Colonic mucosa (tissue), 4 donors: ENCODE data around the gene SNX3. TPM values are rescaled to one million over a fixed set of nuclear protein-coding genes. Genes with fewer than 3 reads are reported as not detected.
"Not testable (repeated sequence)": the region's sequence is repeated elsewhere in the genome, so short reads cannot be mapped to it uniquely, and the experiment has no call there.

Experiments used
- DNase-seq: peaks from one replicate; pipeline ENCODE4 v3.0.0-alpha.2; 2020
- H3K27ac ChIP-seq: fragments of 200-600 bp; one replicate; pipeline ENCODE4 v1.8.0; 2021
- H3K27me3 ChIP-seq: fragments of 200-600 bp; one replicate; pipeline ENCODE4 v1.8.0; 2021
- H3K36me3 ChIP-seq: fragments of 200-600 bp; one replicate; pipeline ENCODE4 v1.8.0; 2021
- H3K4me1 ChIP-seq: fragments of 200-600 bp; one replicate; pipeline ENCODE4 v1.8.0; 2021; ENCODE audit warnings: mild to moderate bottlenecking
- H3K4me3 ChIP-seq: fragments of 200-600 bp; one replicate; pipeline ENCODE4 v1.8.0; 2021
- H3K9ac ChIP-seq, 2 donors: one replicate each; pipeline ENCODE4 v1.7.0; 2013; ENCODE audit warnings: control low read depth in 2 of 2, low read depth in 2 of 2, low read length in 2 of 2
- H3K9me3 ChIP-seq: fragments of 200-600 bp; one replicate; pipeline ENCODE4 v1.8.0; 2021
- intact Hi-C: fragments of 100-400 bp; cut with DNase I; formaldehyde crosslinking; loops from one replicate; pipeline ENCODE4 v1.14.1; 2022
- total RNA-seq, 2 donors: library from RNA; stranded (reverse); fragmentation: NEBNext Ultra II Directional in 1 of 2; extraction: Animal tissue kit (Norgen Biotek cat#: 25700) in 1 of 2; gene quantifications; one replicate each; pipeline ENCODE4 v1.2.1, GENCODE V29; 2021
- TF ChIP-seq, protein P1 (sequence below): fragments of 200-600 bp; IDR thresholded peaks from one replicate; pipeline ENCODE4 v1.8.0; 2022; ENCODE audit warnings: antibody characterized with exemption, mild to moderate bottlenecking
- donor health status: healthy.
- donor health status: DM: no; HTN: no; CAD: no.
- donor health status: DM: no; HTN: no; CAD: no.

The SNX3 gene
- 100 to 1,000 TPM; 118 to 143 TPM for total RNA-seq

DNA sequence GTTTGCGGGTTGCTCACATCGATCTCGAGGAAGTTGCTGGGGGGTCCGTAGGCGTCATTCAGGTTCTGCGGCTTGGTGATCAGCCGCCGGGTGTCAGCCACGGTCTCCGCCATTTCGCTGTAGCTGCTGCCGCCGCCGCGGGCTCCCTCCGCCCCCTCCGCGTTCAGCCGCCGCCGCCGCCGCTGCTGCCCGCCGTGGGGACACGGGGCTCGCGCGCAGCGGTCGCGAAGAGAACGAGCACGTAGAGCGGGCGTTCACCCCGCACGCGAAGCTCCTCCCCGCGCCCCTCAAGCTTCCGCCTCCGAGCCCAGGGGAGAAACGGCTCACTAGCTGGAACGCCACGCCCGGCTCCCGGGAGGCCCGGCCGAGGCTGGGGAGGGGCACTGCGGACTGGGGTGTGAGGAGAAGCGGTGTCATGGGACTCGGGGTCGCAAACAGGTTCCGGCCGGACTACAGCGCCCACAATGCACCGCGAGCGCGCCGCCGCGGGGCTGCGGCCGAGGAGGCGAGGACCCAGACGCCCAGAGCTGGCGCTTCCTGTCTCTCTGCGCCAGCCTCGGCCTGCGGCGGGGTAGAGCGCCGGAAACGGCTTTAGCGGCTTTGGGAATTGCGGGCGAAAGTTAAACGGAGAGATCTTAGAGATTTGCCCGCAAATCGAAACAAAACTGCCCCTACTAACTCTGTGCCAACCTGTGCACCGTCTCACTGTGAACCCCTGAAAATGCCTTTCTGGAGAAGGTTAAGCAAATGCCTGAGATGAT is at the start of gene SNX3:
SNX3 (minus strand) TSS at position 232 of the 761 bp plus-strand sequence; CDS start at position 113, 119 bp downstream.
- Histone ChIP-seq H3K9ac (peak within 1 kb of the TSS; percentile 83 to 100), H3K27me3 (no peaks in the 10 kb centered on the region), H3K27ac (peak within 1 kb of the TSS; percentile 95), H3K4me3 (peak within 1 kb of the TSS; percentile 85), H3K36me3 (no peaks in the 10 kb centered on the region), H3K9me3 (no peaks in the 10 kb centered on the region), H3K4me1 (no peaks in the 10 kb centered on the region)
- peak; percentile 97 for DNase-seq
- intact Hi-C loops = no loop called here
- TF ChIP-seq, protein P1, sequence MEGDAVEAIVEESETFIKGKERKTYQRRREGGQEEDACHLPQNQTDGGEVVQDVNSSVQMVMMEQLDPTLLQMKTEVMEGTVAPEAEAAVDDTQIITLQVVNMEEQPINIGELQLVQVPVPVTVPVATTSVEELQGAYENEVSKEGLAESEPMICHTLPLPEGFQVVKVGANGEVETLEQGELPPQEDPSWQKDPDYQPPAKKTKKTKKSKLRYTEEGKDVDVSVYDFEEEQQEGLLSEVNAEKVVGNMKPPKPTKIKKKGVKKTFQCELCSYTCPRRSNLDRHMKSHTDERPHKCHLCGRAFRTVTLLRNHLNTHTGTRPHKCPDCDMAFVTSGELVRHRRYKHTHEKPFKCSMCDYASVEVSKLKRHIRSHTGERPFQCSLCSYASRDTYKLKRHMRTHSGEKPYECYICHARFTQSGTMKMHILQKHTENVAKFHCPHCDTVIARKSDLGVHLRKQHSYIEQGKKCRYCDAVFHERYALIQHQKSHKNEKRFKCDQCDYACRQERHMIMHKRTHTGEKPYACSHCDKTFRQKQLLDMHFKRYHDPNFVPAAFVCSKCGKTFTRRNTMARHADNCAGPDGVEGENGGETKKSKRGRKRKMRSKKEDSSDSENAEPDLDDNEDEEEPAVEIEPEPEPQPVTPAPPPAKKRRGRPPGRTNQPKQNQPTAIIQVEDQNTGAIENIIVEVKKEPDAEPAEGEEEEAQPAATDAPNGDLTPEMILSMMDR = no peak

DNA sequence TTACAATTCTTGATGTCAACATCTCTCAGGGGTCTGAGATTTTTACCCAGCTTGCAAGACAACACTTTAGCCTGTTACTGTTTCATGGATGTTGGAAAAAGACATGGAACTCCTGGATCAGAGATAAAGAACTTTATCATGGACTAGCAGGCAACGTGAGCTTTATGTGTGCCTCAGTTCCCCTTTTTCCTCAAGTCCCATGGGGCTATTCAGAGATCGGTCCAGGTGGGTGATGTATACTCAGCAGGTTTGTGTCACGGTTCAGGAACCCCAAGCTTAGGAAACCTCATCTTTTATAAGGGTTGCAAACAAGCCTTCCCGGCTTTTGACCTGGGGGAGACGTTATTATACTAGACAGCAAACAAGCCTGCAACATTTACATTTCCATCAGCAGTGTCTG is 49.0 kb upstream of the SNX3 start:
- H3K4me1 ChIP-seq = peaks cover 5% of the 10 kb centered on the region
- H3K27me3 ChIP-seq = no peaks in the 10 kb centered on the region
- H3K9ac ChIP-seq = no peak overlapping the region
- H3K9me3 ChIP-seq = no peaks in the 10 kb centered on the region
- intact Hi-C loops = loop anchor here (5.0 kb wide), 1 partner anchor 142 kb away; no protein-coding TSS in a partner anchor
- DNase-seq = no peak
- no peaks in the 10 kb centered on the region for H3K36me3 ChIP-seq
- H3K4me3 ChIP-seq = no peak overlapping the region
- H3K27ac ChIP-seq = no peak overlapping the region
- TF ChIP-seq, protein P1 = no peak

DNA sequence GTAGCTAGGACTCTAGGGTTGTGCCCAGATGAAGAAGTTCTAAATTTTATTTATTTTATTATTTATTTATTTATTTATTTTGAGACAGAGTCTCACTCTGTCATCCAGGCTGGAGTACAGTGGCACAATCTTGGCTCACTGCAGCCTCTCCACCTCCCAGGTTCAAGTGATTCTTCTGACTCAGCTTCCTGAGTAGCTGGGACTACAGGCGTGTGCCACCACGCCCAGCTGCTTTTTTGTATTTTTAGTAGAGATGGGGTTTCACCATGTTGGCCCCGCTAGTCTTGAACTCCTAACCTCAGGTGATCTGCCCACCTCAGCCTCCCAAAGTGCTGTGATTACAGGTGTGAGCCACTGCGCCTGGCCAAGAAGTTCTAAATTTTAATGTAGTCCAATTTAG is 47.8 kb upstream of the SNX3 start:
- DNase-seq, H3K27ac ChIP-seq, H3K9me3 ChIP-seq, H3K4me1 ChIP-seq, intact Hi-C loops, H3K4me3 ChIP-seq, H3K9ac ChIP-seq, H3K36me3 ChIP-seq, H3K27me3 ChIP-seq: not testable (repeated sequence)

DNA sequence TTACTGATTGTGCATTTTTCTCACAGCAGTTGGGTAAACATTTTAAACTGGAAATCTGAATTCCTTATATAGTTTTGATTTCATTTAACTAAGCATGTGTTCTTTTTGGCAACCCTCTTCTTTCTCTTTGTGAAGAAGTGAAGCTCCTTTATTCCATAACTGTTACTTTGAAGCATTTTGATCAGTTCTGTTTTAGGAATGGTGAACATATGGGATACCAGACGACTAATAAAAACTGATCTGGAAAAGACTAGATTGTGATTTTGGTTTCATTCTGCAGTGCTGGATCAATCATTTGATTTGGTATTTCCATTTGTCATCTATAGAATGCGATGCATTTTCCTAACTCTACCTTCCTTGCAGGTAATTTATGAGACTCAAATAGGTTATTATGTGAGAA is 43.8 kb upstream of the SNX3 start:
- H3K4me3 ChIP-seq = no peak overlapping the region
- no peaks in the 10 kb centered on the region for H3K9me3 ChIP-seq
- H3K9ac ChIP-seq = no peak overlapping the region
- no peak for DNase-seq
- no peaks in the 10 kb centered on the region for H3K4me1 ChIP-seq
- intact Hi-C loops = no loop called here
- H3K27ac ChIP-seq = no peak overlapping the region
- H3K27me3 ChIP-seq = no peaks in the 10 kb centered on the region
- H3K36me3 ChIP-seq = no peaks in the 10 kb centered on the region
- TF ChIP-seq, protein P1 = no peak

DNA sequence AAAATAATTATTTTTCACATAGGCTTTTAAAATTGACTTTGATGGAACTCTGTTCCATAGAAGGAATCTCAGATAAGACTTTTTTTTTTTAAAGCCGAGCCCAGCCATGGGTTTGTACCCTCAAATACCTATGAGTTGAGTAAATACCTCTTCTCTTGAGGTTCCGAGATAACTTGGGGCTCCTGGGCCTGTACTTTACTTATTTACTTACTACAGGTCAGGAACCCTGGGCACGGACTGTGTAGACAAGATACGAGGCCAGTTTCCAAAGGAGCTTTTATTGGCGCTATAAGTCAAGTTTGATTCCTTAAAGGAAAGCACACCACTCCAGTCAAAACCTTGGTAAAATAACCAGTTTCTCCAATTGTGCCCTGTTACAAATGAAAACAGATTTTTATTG is 41.5 kb upstream of the SNX3 start:
- H3K36me3 ChIP-seq = no peaks in the 10 kb centered on the region
- H3K27me3 ChIP-seq = no peaks in the 10 kb centered on the region
- no peak overlapping the region for H3K27ac ChIP-seq
- H3K4me1 ChIP-seq = no peaks in the 10 kb centered on the region
- H3K4me3 ChIP-seq = no peak overlapping the region
- intact Hi-C loops = no loop called here
- no peaks in the 10 kb centered on the region for H3K9me3 ChIP-seq
- TF ChIP-seq, protein P1 = no peak
- H3K9ac ChIP-seq = no peak overlapping the region
- DNase-seq = no peak

DNA sequence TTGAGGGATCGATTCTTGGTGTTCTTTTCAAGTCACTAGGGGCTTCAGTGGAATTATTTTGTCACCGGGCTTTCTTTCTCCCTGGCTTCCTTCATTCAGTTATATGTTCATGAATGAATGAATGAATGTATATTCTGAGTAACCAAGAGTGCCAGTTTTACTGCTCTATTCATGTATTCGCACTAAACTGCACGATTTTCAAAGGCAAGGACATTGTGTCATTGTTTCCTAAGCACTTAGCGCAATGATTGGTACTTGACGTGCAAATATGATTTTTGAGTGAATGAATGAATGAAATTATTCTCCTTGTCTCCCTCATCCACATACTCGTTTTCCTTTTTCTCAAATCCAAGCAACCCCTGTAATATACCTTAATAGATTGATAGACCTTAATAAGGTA is 34.8 kb upstream of the SNX3 start:
- intact Hi-C loops = no loop called here

More for the DNA sequence above, 34.8 kb upstream of the SNX3 start:
- peak overlapping the region; percentile 94 for H3K27ac ChIP-seq
- H3K9me3 ChIP-seq = no peaks in the 10 kb centered on the region
- H3K4me3 ChIP-seq = peak overlapping the region; percentile 65
- no peaks in the 10 kb centered on the region for H3K27me3 ChIP-seq
- H3K9ac ChIP-seq = peak overlapping the region; percentile 71 to 90
- H3K4me1 ChIP-seq = no peaks in the 10 kb centered on the region
- no peaks in the 10 kb centered on the region for H3K36me3 ChIP-seq
- TF ChIP-seq, protein P1 = no peak
- no peak for DNase-seq
